ENCODE data around the gene GPATCH2. TPM values are rescaled to one million over a fixed set of nuclear protein-coding genes. Genes with fewer than 3 reads are reported as not detected.

Gene GPATCH2
- polyA plus RNA-seq, 1 of the 3 experiments (the other 2 are of a cell fraction): 4.2 TPM

DNA sequence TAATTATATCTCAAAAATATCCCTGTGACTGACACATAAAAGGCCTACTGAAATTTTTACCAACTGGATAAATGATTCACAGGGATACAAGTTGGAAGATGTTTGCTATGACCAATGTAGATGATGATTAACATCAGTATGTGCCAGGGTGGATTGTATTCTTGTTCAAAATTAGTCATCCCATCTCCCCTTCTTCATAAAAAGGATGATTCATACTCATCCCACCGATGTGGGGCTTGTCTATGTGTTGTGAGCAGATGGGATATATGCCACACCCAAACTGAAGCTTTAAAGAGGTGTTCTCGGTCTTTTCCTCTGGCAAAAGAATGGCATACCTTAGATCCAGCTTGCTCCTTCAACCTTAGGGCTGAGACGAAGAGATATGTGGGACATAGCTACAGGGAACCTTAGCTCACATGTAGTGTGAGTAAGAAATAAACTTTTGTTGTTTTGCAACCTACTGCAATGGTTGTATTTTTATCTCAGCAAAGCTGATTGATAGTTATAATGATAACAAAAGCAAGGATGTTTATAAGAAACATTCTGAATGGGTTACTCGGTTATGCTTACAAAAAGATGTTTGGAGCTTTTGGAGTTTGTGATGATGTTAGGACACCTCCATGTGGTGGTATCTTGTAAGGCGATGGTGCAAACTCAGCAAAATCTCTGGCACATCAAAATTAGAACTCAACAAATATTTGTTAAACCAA lies 29.6 kb upstream of the GPATCH2 start (continued):
- TF ChIP-seq, protein P1, sequence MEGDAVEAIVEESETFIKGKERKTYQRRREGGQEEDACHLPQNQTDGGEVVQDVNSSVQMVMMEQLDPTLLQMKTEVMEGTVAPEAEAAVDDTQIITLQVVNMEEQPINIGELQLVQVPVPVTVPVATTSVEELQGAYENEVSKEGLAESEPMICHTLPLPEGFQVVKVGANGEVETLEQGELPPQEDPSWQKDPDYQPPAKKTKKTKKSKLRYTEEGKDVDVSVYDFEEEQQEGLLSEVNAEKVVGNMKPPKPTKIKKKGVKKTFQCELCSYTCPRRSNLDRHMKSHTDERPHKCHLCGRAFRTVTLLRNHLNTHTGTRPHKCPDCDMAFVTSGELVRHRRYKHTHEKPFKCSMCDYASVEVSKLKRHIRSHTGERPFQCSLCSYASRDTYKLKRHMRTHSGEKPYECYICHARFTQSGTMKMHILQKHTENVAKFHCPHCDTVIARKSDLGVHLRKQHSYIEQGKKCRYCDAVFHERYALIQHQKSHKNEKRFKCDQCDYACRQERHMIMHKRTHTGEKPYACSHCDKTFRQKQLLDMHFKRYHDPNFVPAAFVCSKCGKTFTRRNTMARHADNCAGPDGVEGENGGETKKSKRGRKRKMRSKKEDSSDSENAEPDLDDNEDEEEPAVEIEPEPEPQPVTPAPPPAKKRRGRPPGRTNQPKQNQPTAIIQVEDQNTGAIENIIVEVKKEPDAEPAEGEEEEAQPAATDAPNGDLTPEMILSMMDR (IDR thresholded peaks at IDR 0.05): peak; percentile 62

- H3F3A ChIP-seq (replicated peaks; ENCODE audit: insufficient read depth): no peaks in the 10 kb centered on the region
- no peak for DNase-seq
- POLR2A ChIA-PET: no interaction called here
- H3K27ac ChIP-seq (ENCODE audit: low read depth in 2 of 2, low read length in 1 of 2): no peak overlapping the region
- H4K20me1 ChIP-seq (ENCODE audit: insufficient read depth): no peaks in the 10 kb centered on the region
- no peak overlapping the region for H3K9ac ChIP-seq
- H2AFZ ChIP-seq (ENCODE audit: low read depth): no peak overlapping the region
- H3K4me3 ChIP-seq (ENCODE audit: low read depth in 2 of 2, low read length in 1 of 2): no peak overlapping the region
- no peaks in the 10 kb centered on the region for H3K9me3 ChIP-seq
- no peaks in the 10 kb centered on the region for H3K79me2 ChIP-seq (ENCODE audit: insufficient read depth)
- H3K4me1 ChIP-seq (ENCODE audit: control insufficient read depth in 1 of 2, insufficient read depth in 2 of 2, low read depth in 1 of 2, low read length in 1 of 2): no peaks in the 10 kb centered on the region
- TF ChIP-seq NRF1 (IDR thresholded peaks at IDR 0.05; ENCODE audit: low read depth, low read length) (no peak), TEAD4 (IDR thresholded peaks at IDR 0.05; ENCODE audit: borderline replicate concordance, insufficient read depth) (no peak), EZH2phosphoT487 (IDR thresholded peaks at IDR 0.05; ENCODE audit: borderline replicate concordance, low read depth) (no peak), JUND (IDR thresholded peaks at IDR 0.05) (no peak), FOXM1 (IDR thresholded peaks at IDR 0.05; ENCODE audit: low read depth) (no peak), NFIC (IDR thresholded peaks at IDR 0.05; ENCODE audit: borderline replicate concordance) (no peak), ELF1 (IDR thresholded peaks at IDR 0.05) (no peak), RXRA (IDR thresholded peaks at IDR 0.05; ENCODE audit: borderline replicate concordance, low read depth) (no peak), YY1 (IDR thresholded peaks at IDR 0.05; ENCODE audit: low read depth) (no peak), MXI1 (IDR thresholded peaks at IDR 0.05; ENCODE audit: low read depth, low read length) (no peak), FOXJ3 (CRISPR knock-in tag; IDR thresholded peaks at IDR 0.05) (no peak), FOSL2 (IDR thresholded peaks at IDR 0.05; ENCODE audit: borderline replicate concordance, low read depth) (no peak), SIN3A (IDR thresholded peaks at IDR 0.05; ENCODE audit: borderline replicate concordance, low read depth, low read length) (no peak), MEF2A (IDR thresholded peaks at IDR 0.05; ENCODE audit: borderline replicate concordance, low read depth) (no peak), CHD2 (IDR thresholded peaks at IDR 0.05; ENCODE audit: low read length, partially characterized antibody) (no peak)
- TF ChIP-seq, protein P2, sequence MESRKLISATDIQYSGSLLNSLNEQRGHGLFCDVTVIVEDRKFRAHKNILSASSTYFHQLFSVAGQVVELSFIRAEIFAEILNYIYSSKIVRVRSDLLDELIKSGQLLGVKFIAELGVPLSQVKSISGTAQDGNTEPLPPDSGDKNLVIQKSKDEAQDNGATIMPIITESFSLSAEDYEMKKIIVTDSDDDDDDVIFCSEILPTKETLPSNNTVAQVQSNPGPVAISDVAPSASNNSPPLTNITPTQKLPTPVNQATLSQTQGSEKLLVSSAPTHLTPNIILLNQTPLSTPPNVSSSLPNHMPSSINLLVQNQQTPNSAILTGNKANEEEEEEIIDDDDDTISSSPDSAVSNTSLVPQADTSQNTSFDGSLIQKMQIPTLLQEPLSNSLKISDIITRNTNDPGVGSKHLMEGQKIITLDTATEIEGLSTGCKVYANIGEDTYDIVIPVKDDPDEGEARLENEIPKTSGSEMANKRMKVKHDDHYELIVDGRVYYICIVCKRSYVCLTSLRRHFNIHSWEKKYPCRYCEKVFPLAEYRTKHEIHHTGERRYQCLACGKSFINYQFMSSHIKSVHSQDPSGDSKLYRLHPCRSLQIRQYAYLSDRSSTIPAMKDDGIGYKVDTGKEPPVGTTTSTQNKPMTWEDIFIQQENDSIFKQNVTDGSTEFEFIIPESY (IDR thresholded peaks at IDR 0.05; ENCODE audit: borderline replicate concordance, low read depth): no peak
- TF ChIP-seq, protein P3, sequence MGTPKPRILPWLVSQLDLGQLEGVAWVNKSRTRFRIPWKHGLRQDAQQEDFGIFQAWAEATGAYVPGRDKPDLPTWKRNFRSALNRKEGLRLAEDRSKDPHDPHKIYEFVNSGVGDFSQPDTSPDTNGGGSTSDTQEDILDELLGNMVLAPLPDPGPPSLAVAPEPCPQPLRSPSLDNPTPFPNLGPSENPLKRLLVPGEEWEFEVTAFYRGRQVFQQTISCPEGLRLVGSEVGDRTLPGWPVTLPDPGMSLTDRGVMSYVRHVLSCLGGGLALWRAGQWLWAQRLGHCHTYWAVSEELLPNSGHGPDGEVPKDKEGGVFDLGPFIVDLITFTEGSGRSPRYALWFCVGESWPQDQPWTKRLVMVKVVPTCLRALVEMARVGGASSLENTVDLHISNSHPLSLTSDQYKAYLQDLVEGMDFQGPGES (IDR thresholded peaks at IDR 0.05; ENCODE audit: low read depth, low read length): no peak
- TF ChIP-seq, protein P4, sequence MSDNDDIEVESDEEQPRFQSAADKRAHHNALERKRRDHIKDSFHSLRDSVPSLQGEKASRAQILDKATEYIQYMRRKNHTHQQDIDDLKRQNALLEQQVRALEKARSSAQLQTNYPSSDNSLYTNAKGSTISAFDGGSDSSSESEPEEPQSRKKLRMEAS (IDR thresholded peaks at IDR 0.05; ENCODE audit: low read depth): no peak
- TF ChIP-seq, protein P5, sequence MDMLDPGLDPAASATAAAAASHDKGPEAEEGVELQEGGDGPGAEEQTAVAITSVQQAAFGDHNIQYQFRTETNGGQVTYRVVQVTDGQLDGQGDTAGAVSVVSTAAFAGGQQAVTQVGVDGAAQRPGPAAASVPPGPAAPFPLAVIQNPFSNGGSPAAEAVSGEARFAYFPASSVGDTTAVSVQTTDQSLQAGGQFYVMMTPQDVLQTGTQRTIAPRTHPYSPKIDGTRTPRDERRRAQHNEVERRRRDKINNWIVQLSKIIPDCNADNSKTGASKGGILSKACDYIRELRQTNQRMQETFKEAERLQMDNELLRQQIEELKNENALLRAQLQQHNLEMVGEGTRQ (IDR thresholded peaks at IDR 0.05; ENCODE audit: borderline replicate concordance, low read depth, low read length): no peak
- no peaks in the 10 kb centered on the region for H3K36me3 ChIP-seq (replicated peaks in 1 of 2; ENCODE audit: control insufficient read depth in 1 of 2, insufficient read depth in 2 of 2, low read length in 1 of 2)
- H3K9me2 ChIP-seq: no peaks in the 10 kb centered on the region
- CTCF ChIA-PET: no interaction called here
- no peaks in the 10 kb centered on the region for H3K27me3 ChIP-seq (ENCODE audit: insufficient read depth)
- WGBS (ENCODE audit: low lambda C conversion rate): 88% methylated on average over 4 of the region's 4 CpGs
- H3K4me2 ChIP-seq: no peak overlapping the region
Measured at GRCh38 chr1:217650674-217651073, 19.8 kb upstream of the GPATCH2 start.
